Erythroblast (primary cell): ENCODE data around the gene FRAT1.

Experiments
- DNase-seq, 2 experiments: peaks; one replicate each; lab custom pipeline; 2025; lab: John Stamatoyannopoulos, UW
- GATA1 ChIP-seq: IDR thresholded peaks from 2 replicates; pipeline ENCODE4 v1.6.1; 2011; ENCODE audit warnings: low read depth, mild to moderate bottlenecking, control low read depth, low read length, moderate library complexity
- POLR2A ChIP-seq: IDR thresholded peaks from 2 replicates; pipeline ENCODE4 v1.6.1; 2011; ENCODE audit warnings: mild to moderate bottlenecking, low read length

FRAT1 gene

DNA sequence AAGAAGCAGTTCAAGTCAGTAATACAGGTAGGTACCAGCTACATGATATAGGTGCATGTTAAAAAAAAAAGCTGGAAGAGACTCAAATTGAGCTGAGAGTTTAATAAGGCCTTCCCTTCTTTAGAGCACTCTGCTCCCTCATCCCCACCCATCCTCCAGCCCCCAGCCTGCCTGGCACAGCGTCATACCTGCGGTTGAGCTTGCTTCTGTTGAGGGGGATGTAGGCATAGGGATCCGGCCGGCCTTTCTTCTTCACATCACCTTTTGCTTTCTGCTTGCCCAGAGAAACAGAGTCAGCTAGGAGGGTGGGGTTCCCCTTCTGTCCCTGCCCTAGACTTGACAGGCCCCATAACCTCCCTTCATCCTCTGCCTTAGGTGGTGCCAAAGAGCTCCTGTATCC lies 39.3 kb downstream of the FRAT1 start:
- DNase-seq, result no peak
- TF ChIP-seq POLR2A (no peak), GATA1 (no peak)

DNA sequence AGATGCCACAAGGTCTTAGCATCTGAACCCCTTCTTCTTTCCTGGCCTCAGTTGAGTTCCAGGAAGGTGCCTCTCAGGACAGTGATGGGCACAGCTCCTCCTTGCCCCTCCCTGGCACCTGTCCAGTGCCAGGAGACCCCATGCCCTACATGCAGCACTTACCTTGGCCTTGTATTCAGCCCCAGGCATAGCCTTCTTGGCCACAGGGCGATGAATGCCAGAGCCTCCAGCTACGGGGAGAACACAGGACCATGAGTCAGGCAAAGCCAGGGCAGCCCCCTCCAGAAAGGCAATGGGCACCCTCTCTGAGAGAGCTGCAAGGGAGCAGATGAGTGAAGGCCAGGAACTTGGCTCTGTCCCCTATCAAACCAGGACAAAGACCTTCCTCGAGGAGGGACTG lies 39.7 kb downstream of the FRAT1 start:
- DNase-seq, result no peak
- no peak for TF ChIP-seq POLR2A
- TF ChIP-seq GATA1, result no peak

DNA sequence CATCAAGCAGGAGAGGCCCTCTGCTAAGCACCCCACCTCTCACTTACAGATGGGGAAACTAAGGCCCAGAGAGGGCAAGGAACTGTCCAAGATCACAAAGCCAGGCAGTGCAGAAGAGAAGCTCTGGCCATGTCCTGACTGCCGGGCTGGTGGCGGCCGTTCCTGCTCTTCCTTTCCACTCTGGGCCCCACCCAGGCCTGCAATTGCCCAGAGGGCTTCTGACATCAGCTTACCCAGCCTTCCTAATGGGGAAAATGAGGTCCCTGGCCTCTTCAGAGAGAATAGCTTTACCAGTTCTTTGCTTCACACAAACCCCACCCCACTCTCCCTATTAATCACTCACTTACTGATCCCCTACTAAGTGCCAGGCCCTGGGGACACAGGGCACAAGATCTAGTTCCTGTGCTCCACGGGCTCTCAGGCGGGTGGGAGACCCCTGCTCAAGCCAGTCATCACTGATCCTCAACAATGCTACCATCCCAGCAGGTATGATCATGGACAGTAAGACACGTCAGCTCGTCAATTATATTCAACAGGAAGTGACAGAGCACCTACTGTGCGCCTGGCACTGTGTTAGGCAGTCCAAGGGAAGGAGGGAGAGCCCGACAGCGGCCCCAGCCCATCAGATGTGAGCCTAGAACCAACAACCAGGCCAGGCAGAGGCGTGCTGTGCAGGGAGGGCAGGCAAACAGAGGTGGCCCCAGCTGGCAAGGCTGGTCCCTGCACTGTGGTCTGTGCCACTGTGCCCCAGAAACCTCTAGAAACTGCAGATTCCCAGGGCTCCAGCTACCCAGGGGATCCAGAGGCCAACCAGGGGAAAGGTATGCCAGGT lies 41.9 kb downstream of the FRAT1 start:
- DNase-seq, result no peak
- TF ChIP-seq GATA1 (no peak), POLR2A (no peak)

DNA sequence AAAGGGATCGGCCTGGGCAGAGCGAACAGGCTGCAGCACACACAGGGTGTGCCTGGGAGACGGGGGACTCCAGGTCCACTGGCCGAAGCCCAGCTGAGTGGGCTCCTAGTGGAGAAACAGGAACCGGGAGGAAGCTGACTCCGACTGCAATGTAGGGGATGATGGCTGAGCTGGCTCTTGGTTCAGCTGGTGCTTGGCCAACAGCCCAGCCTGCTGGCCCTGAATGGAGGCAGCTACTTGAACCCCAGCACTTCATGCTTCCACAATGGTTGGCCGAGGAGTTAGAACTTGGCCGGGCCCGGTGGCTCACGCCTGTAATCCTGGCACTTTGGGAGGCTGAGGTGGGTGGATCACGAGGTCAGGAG lies 42.4 kb downstream of the FRAT1 start:
- no peak for DNase-seq
- TF ChIP-seq GATA1 (no peak), POLR2A (no peak)

GRCh38 chr10:97362310-97363033 lies 43.4 kb downstream of the FRAT1 start:
- DNase-seq, result no peak
- TF ChIP-seq GATA1, result no peak
- TF ChIP-seq POLR2A, result no peak

DNA sequence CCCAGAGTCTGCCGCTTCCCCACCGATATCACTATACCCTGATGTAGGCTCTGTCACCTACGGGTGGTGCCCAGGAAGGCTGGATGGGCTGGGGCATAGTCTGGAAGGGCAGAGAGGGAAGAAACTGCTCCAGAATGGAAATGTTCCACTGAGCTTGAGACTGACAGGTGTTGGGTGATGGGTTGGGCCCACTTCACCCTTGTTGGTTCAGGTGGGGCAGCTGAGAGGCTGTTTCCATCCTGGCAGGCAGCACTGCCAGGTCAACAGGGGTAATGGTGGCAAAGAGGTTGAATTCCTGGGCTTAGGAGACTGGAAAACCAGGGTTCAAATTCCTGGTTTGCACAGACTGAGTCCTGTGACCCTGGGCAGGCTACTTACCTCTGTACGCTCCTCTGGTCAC lies 44.0 kb downstream of the FRAT1 start:
- TF ChIP-seq POLR2A (no peak), GATA1 (no peak)
- DNase-seq, result no peak

DNA sequence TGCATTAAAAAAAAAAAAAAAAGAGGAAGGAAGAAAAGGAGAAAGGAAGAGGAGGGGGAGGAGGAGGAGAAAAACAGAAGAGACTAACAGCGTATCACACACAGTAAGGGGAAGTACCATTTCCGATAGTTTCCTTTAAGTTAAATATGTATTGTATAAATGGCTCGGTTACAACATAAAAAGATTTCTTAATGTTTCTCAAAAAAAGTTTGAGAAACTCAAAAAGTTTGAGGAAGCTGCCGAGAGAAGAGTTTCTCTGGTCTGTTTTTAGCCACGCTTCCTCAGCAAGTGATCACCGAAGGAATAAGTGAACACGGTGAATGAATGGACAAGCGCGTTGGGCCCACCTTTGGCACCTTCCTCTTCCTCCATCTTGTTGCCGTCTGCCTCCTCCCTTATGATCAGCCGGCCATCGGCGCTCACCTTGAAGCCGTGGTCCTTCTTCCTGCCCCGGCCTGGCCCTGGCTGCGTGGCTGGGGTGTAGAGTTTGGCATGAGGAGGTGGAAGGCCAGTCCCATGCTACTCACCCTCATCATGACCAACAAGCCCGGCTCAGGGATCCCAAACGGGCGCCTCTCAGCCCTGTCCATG lies 46.8 kb downstream of the FRAT1 start:
- TF ChIP-seq GATA1 (no peak), POLR2A (no peak)
- no peak for DNase-seq

GRCh38 chr10:97366572-97366971 lies 47.5 kb downstream of the FRAT1 start:
- TF ChIP-seq POLR2A (no peak), GATA1 (no peak)
- no peak for DNase-seq

GRCh38 chr10:97367126-97367649 lies 48.1 kb downstream of the FRAT1 start:
- TF ChIP-seq GATA1 (no peak), POLR2A (no peak)
- no peak for DNase-seq
